ENCODE data around the gene ANKRD52.
"Not testable (repeated sequence)": the region's sequence is repeated elsewhere in the genome, so short reads cannot be mapped to it uniquely, and the experiment has no call there.

Gene ANKRD52

DNA sequence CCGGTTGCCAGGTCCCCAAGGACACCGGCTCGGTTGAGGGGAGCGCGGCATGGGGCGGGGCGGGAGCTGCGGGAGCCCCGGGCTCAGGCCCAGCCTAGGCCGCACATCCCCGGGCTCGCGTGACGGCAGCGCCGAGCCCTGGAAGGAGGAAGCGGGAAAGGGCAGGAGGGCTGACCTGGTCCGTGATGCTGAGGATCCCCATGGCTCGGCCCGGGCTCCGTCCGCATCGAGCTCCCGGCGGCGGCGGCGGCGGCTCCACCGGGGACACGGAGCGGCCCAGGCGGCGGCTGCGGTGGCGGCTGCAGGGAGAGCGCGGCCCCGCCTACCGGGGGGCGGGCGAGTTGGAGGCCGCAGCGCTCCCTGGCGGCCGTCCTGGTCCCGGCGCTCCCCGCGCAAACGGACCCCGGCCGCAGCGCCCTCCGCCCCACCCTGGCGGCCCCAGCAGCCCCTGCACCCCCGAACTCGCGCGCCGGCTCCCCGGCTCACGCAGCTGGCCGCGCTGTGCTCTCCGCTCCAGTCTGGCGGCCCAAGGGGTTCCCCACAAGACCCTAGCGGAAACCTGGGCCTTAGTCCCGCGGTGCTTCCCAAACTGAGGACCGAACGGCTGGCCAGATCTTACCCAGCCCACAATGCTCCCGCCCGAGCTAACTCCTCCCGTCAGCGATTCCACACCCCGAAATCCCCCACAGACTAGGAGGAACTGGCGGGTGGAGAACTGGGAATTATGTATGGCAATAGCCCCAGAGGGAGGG lies at the start of gene ANKRD52:
Gene ANKRD52 (minus strand): TSS at position 317 of the 752 bp plus-strand sequence. CDS start 115 bp downstream, at position 202.
- peak; percentile 92 for DNase-seq (ENCODE audit: low spot score)

DNA sequence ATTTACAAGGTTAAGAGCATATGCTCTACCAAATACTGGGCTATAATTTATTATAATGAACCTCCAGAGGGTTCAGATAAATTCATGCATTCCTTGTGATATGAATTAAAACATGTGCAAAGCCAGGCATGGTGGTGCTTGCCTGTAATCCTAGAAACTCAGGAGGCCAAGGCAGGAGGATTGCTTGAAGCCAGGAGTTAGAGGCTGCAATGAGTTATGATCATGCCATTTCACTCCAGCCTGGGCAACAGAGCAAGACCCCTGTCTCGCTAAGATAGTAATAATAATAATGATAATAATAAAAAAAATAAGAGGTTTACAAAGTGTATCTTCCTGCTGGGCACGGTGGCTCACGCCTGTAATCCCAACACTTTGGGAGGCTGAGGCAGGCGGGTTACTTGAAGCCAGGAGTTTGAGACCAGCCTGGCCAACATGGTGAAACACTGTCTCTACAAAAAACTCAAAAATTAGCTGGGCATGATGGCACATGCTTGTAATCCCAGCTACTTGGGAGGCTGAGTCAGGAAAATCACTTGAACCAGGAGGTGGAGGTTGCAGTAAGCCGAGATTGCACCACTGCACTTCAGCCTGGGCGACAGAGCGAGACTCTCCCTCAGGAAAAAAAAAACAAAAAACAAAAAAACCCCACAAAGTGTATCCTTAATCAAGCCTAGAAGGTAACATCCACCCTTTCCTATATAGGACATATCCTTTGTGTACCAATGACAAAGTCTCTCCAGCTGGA lies 49.2 kb upstream of the ANKRD52 start:
- no peak for DNase-seq (ENCODE audit: low spot score)

DNA sequence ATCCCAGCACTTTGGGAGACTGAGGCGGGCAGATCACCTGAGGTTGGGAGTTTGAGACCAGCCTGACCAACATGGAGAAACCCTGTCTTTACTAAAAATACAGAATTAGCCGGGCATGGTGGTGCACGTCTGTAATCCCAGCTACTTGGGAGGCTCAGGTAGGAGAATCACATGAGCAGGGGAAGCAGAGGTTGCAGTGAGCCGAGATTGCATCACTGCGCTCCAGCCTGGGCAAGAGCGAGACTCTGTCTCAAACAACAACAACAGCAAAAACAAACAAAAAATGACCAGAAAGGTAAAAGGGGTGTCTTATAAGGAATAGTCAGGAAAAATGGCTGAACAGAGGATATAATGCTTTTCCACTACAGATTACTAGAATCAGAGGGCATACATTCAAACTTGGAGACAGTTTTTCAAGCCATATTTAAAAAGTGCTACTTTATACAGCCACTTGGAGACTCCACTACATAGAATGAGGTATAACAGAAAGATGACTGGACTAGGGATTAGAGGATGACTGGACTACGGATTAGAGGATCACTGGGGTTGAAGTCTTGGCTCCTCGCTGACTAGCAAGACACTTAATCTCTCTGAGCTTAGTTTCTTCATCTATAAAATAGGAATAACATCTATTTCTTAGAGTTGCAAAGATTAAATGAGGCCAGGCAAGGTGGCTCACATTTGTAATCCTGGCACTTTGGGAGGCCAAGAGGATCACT lies 46.8 kb upstream of the ANKRD52 start:
- DNase-seq (ENCODE audit: low spot score): no peak

DNA sequence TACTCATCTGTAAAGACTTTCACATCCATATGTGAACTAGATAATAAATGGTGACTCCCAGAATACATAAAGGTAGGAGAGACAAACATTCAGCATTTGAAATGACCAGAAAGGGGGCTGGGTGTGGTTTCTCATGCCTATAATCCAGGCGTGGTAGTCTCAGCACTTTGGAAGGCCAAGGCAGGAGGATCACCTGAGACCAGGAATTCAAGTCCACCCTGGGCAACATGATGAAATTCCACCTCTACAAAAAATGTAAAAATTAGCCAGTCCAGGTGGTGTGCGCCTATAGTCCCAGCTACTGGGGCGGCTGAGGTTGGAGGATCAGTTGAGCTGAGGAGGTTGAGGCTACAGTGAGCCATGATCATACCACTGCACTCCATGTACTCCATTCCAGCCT lies 46.1 kb upstream of the ANKRD52 start:
- DNase-seq (ENCODE audit: low spot score): no peak

DNA sequence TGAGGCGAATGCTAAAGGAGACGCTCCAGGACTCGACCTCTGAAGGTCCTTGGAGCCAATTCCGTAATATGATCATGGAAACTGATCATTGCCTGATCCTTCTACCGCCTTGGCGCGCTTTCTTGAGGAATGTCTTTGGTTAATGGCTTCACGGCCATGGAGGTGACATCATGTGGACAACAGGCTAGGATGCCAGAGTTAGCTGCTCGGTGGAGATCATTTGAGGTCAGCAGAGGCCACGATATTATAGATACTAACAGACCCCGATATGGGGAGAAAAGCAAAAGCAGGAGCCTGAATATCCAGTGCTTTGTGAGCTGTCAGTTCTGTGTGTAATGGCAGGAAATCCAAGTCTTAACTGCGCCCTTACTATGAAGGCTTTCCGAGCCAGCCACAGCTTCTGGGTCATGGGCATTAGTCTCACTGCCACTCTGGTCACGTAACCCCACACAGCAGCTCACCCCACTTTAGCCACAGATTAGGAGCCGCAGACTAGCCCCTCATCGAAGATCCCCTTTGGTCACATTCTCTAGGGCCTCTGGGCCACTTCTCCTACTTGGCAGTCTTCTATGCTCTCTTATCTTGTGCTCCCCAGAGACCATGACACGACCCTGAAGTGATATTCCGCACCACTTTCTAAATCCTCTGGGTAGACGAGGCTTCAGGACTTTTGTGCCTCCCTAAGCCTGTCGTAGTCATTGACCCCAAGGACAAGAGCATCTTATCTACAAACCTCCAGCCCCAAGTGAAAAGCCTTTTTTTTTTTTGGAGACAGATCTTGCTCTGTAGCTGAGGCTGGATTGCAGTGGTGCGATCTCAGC lies 42.7 kb upstream of the ANKRD52 start:
- no peak for DNase-seq (ENCODE audit: low spot score)

DNA sequence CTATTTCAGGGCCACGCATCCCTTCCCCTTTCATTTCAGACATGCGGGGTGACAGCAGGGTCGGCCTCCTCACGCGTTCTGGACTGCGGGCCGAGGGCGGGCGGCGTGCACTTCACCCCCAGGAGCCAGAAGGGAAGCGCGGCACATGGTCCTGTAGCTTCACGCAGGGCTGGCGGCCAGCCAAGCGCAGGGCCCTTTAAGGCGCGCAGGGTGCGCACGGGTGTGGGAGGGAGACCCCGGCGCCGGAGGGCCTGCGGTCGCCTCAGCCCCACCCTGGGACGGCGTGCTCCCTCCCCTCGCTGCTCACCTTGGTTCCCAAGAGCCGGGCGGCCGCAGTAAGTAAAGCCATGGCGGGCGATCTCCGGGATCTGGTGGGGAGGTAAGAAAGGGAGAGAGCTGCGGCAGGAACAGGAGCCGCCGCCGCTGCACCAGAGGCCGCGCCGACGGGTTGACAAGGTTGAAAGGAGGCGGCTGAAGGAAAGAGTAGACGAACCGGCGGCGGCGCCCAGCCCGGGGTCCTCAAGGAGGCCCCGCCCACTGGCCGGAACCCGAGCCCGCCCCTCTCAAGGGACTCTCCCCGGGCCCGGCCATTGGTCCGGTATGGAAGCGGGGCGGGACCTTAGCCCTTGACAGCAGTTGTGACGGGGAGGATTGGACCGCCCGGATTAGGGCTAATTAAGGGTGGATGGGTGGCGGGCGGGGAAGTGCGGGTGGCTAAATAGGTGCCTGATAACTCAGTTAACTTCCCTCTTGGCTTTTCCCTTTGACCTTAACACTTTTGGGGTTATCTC lies 41.9 kb upstream of the ANKRD52 start, which contains the start of gene CS:
Gene CS (minus strand): TSS at position 478 of the 791 bp plus-strand sequence. CDS start 129 bp downstream, at position 349.
- peak; percentile 89 for DNase-seq (ENCODE audit: low spot score)

DNA sequence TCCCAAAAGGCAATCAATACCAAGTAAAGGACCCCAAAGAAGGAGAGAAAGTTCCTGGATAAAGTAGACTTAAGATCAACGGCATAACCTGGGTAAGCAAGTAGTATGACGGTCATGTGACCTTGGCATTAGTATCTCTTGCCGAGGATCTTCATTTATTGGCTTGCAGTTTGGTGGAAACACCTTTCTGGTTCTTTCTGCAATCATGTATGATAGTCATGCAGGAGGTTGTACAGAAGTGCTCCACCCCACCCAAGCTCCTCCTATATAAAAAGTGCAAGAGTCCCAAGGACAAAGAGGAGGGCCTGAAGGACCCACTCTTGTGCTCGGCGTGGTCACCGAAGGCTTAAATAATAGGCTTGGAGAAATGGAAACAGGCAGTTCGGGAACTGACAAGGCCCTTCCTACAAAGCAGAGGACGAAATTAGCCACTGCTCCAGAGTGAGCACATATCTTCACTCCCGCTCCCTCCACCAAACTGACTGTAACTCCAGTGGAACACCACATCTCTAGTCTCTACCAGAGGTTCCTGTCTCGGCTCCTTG lies 41.2 kb upstream of the ANKRD52 start:
- DNase-seq (ENCODE audit: low spot score): no peak

DNA sequence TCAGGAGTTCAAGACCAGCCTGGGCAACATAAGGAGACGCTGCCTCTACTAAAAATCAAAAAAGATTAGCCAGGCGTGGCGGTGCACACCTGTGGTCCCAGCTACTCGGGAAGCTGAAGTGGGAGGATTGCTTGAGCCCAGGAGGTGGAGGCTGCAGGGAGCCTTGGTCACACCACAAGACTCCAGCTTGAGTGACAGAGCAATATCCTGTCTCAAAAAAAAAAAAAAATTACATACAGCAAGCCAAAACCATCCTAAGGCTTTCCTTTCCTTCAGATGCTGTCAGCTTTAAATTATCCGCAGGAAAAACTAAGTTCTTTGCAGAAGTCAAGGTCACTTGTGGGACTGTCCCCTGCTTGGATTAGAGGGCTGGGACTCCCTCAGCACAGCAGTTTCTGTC lies 40.6 kb upstream of the ANKRD52 start:
- DNase-seq (ENCODE audit: low spot score): no peak

DNA sequence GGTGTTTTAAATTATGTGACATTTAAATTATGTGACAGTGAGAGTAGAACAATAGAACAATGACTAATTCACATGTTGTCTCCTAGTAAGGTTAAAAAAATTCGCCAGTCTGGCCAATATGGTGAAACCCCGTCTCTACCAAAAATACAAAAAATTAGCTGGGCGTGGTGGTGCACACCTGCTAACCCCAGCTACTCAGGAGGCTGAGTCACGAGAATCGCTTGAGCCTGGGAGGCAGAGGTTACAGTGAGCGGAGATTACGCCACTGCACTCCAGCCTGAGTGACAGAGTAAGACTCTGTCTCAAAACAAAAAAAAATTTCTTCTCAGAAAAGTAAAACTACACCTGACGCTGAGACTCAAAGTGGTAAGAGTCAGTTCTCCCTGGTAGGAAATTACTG lies 39.2 kb upstream of the ANKRD52 start:
- DNase-seq (ENCODE audit: low spot score): no peak

DNA sequence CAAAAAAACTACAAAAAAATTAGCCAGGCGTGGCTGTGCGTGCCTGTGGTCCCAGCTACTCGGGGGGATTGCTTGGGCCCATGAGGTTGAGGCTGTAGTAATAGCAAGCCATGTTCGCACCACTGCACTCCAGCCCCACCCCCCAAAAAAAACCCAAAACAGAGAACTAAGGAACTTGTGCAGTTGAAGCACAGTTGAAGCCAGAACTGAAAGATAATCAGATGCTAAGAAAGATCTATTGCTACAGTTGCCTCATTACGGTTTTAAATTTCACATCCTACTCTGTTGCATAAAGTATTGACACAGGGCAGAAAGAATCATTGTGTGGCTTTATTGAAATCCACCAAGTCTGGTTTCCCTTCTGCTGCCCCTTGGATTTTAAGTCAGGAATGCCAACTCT lies 38.1 kb upstream of the ANKRD52 start:
- no peak for DNase-seq (ENCODE audit: low spot score)

DNA sequence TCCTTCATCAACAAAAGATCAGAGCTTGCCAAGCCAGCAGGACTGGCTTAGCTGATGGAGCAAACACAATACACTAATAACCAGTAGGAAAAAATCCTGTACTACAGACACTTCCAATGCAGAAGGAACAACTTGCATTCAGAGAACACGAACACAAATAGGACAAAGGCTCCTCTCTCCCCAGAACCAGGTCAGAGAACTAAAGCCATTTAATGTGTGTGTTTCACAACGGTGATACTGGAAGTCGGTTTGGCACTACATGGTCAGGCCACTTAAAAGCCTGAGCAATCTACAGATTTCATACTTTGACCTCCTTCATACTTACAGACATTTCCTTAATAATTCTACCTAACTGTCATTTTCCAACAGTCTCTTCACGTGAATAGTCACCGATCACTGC lies 35.6 kb upstream of the ANKRD52 start:
- no peak for DNase-seq (ENCODE audit: low spot score)

DNA sequence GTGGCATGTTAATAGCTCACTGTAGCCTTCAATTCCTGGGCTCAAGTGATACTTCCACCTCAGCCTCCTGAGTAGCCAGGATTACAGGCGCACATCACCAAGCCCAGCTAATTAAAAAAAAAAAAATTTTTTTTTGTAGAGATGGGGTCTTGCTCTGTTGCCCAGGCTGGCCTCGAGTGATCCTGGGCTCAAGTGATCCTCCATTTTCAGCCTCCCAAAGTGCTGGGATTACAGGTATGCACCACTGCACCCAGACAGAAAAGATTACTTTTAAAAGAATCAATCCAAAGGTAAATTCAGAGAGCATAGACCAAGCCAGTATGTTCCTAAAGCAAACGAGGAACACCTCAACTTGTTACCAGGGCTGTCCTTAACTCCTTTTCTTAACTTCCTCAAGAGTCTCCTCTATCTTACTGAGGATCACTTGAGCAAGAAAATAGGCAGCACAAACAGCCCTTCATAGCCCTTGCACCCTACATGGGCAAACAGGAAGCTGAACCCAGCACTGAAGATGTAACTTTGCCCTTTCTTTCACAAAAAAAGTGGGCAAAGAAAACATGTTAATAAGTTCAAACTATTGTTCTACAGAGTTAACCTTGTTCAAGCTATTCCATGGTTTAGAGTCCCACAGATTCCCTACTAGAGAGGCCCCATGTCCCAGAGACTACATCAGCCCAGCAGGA lies 30.7 kb upstream of the ANKRD52 start:
- DNase-seq (ENCODE audit: low spot score): no peak

DNA sequence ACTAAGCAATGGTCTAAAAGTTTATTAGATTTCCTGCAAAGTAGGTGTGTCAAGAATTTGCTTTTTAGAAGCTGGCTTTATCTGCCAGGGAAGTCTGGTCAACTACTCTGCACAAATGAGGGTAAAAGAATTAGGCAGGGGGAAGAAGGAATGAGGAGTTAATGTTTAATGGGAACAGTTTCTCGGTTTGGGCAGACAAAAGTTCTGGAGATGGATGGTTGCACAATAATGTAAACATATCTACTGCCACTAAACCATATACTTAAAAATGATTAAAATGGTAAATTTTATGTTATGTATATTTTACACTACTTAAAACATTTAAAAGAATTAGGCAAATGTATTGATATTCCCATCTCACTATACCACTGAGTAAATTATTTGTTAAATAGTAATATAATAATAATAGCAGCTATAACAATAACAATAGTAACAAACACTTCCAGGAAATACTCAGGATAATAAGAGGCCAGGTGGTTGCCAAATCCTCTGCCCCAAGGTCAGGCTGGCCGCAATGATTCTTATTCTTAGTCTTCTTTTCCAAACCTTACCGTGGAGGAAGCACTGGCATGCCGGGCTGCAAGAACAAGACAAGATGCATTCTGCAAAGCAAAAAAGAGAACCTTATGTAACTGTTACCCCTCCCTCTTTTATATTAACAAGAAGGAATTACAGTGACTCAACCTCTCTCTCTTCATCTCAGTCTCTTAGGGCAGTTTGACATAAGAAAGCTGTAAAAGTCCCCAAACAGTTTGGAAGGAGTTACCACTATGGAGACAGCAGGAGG lies 28.1 kb upstream of the ANKRD52 start:
- no peak for DNase-seq (ENCODE audit: low spot score)

DNA sequence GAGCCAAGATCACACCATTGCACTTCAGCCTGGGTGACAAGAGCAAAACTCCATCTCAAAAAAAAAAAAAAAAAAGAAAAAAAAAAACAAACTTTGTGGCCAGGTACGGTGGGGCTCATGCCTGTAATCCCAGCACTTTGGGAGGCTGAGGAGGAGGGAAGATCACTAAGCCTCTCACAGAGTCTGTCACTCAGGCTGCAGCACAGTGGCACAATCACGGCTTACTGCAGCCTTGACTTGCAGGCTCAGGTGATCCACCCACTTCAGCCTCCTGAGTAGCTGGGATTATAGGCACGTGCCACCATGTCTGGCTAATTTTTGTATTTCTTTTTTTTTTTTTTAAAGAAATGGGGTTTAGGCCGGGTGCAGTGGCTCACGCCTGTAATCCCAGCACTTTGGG lies 26.1 kb upstream of the ANKRD52 start:
- not testable (repeated sequence) for DNase-seq (ENCODE audit: low spot score)

DNA sequence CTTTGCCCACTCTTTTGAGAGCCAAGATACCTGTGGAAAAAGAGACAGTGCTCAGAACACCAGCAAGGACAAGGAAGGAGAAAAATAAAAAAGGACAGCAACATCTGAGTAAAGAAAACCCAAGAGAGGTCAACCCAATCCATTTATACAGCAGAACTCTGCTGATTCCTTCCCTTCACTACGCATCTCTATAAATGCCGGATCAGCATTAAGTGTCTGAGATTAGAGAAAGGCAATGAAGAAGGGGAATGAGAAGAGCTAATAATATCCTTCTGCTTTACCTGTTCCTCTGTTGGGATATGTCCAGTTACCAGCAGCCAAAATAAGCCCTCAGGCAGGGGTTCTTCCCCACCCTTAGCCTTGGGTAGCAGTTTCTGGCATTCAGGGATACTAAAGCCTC lies 24.4 kb upstream of the ANKRD52 start:
- no peak for DNase-seq (ENCODE audit: low spot score)

DNA sequence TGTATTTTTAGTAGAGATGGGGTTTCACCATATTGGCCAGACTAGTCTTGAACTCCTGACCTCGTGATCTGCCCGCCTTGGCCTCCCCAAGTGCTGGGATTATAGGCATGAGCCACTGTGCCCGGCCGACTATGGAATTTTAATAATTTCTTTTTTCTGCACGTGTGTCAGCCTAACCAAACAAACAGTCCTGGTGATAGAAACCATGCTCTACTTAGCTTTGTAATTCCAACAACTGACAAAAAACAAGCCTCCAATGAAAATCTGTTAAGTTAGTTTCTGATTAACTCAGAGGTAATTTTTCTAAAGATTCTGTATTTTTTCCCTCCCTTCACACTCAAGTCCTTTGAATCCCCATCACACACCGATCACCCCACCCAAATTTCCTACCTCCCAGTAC lies 23.8 kb upstream of the ANKRD52 start:
- no peak for DNase-seq (ENCODE audit: low spot score)

DNA sequence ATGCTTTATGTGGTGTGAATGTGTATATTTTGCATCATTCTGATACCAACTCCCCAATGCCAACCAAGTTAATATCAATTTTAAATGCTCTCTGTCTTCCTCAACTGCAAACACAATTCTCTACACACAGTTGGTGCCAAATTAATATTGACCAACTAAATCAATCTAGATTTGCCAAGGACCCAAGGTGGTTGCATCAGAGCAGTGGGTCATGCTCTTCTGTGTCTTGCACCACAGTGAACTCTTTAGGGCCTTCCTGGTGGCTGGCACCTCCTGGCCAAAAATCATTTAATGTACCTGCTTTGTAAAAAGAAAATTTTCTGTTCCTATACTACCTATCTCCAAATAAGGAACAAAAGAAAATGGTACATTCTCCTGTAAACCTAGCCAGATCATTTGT lies 22.7 kb upstream of the ANKRD52 start:
- DNase-seq (ENCODE audit: low spot score): no peak

DNA sequence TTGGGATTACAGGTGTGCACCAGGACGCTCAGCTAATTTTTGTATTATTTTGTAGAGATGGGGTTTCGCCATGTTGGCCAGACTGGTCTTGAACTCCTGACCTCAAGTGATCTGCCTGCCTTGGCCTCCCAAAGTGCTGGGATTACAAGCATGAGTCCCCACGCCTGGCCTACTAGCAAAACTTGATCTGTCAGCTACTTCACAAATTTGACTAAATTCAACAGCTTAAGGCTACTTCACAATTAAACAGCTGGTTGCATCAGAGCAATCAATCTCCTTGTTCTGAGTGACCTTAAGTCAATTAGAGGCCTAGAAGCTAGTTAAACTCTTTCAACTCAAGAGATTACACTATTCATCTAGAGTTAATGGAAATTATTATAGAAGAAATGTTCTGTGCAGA lies 20.7 kb upstream of the ANKRD52 start:
- no peak for DNase-seq (ENCODE audit: low spot score)

DNA sequence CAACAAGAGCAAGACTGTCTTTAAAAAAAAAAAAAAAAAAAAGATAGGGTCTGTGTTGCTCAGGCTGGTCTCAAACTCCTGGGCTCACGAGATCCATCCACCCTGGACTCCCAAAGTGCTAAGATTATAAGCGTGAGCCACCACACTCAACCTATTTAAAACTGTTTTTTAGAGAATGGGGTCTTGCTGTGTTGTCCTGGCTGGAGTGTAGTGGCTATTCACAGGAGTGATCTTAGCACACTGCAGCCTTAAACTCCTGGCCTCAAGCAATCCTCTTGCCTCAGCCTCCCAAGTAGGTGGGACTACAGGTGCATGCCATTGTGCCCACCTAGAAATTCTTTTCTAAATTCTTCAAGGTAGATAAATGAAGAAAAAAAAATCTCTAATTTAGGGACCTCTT lies 16.1 kb upstream of the ANKRD52 start:
- DNase-seq (ENCODE audit: low spot score): no peak

All from HuH-7.5 (cell line).